IMR-90 (cell line): ENCODE measurements around the gene FBXW8. TPM values are rescaled to one million over a fixed set of nuclear protein-coding genes. Genes with fewer than 3 reads are reported as not detected.
A peak's percentile ranks its signal among the peaks of the same experiment; 100 is the strongest.

Experiments used
- ATAC-seq: fragments of 200-7000 bp; cut with Tn5 transposase; 2 replicates; pipeline ENCODE4 v1.9.1; 2020; ENCODE audit warnings: low read depth, mild to moderate bottlenecking, moderate library complexity
- BruUV-seq: library from RNA; stranded (reverse); fragments of 400-500 nt; replicated peaks from 2 replicates; lab custom pipeline; 2021; lab: Mats Ljungman, UMichigan
- CTCF ChIA-PET: fragments of 300-600 bp; formaldehyde crosslinking; extraction: SDS; loops from one replicate; lab custom pipeline; 2021; ENCODE audit warnings: antibody characterized with exemption; lab: Yijun Ruan, JAX
- POLR2A ChIA-PET: fragments of 300-600 bp; sonication (Branson Sonifier 250); formaldehyde crosslinking; loops from one replicate; lab custom pipeline; 2022; ENCODE audit warnings: antibody characterized with exemption; ENCODE audit not compliant: unreplicated experiment; lab: Charles Lee
- DNase-seq: peaks from one replicate; pipeline ENCODE4 v3.0.0; 2013
- H2AFZ ChIP-seq: replicated peaks from 2 replicates; pipeline ENCODE3; 2013; ENCODE audit warnings: low read length, mild to moderate bottlenecking; ENCODE audit not compliant: poor library complexity
- H2AK5ac ChIP-seq: 2 replicates; pipeline ENCODE4 v1.6.1; 2013; ENCODE audit warnings: low read depth, low read length, inconsistent platforms
- H2AK9ac ChIP-seq: replicated peaks from 2 replicates; pipeline ENCODE3; 2013; ENCODE audit warnings: mild to moderate bottlenecking, low read depth, low read length, moderate library complexity; ENCODE audit not compliant: poor library complexity
- H2BK120ac ChIP-seq: 2 replicates; pipeline ENCODE4 v1.6.1; 2013; ENCODE audit warnings: low read depth, low read length, inconsistent platforms
- H2BK15ac ChIP-seq: 3 replicates; pipeline ENCODE4 v1.6.1; 2013; ENCODE audit warnings: low read depth, low read length, inconsistent platforms
- H2BK20ac ChIP-seq: 2 replicates; pipeline ENCODE4 v1.6.1; 2013; ENCODE audit warnings: low read depth, mild to moderate bottlenecking, inconsistent platforms, low read length, moderate library complexity
- H2BK5ac ChIP-seq: 2 replicates; pipeline ENCODE4 v1.6.1; 2013; ENCODE audit warnings: mild to moderate bottlenecking, low read depth, low read length, inconsistent platforms; ENCODE audit not compliant: poor library complexity, severe bottlenecking
- H3K14ac ChIP-seq: replicated peaks from 2 replicates; pipeline ENCODE4 v1.6.1; 2013; ENCODE audit warnings: low read depth, low read length, inconsistent platforms
- H3K18ac ChIP-seq: 2 replicates; pipeline ENCODE4 v1.6.1; 2013; ENCODE audit warnings: low read depth, low read length, control low read depth
- H3K23ac ChIP-seq: 2 replicates; pipeline ENCODE4 v1.6.1; 2013; ENCODE audit warnings: low read depth, low read length, inconsistent platforms
- H3K27ac ChIP-seq: 2 replicates; pipeline ENCODE4 v1.5.1; 2013; ENCODE audit warnings: mild to moderate bottlenecking, control low read depth, low read length; ENCODE audit not compliant: insufficient read depth
- H3K27me3 ChIP-seq: 2 replicates; pipeline ENCODE4 v1.6.1; 2013; ENCODE audit warnings: low read length; ENCODE audit not compliant: control insufficient read depth, insufficient read depth
- H3K36me3 ChIP-seq: 2 replicates; pipeline ENCODE4 v1.6.1; 2013; ENCODE audit warnings: low read length, mixed read lengths; ENCODE audit not compliant: control insufficient read depth, insufficient read depth
- H3K4ac ChIP-seq: 2 replicates; pipeline ENCODE4 v1.6.1; 2013; ENCODE audit warnings: low read depth, low read length, inconsistent platforms
- H3K4me1 ChIP-seq: 2 replicates; pipeline ENCODE4 v1.6.1; 2013; ENCODE audit warnings: low read length, mixed read lengths; ENCODE audit not compliant: control insufficient read depth, insufficient read depth
- H3K4me2 ChIP-seq: 2 replicates; pipeline ENCODE4 v1.6.1; 2013; ENCODE audit warnings: low read depth, mild to moderate bottlenecking, control low read depth, low read length, moderate library complexity
- H3K4me3 ChIP-seq: 2 replicates; pipeline ENCODE4 v1.5.1; 2013; ENCODE audit warnings: low read depth, mild to moderate bottlenecking, control low read depth, low read length, moderate library complexity; ENCODE audit not compliant: insufficient read depth
- H3K56ac ChIP-seq: 2 replicates; pipeline ENCODE4 v1.6.1; 2013; ENCODE audit warnings: low read length, inconsistent platforms; ENCODE audit not compliant: insufficient read depth; ENCODE audit errors: extremely low read depth
- H3K79me1 ChIP-seq, 2 experiments: 2 replicates each; pipeline ENCODE4 v1.6.1; 2013; ENCODE audit warnings: low read length in 2 of 2, inconsistent platforms in 1 of 2, low read depth in 1 of 2
- H3K9ac ChIP-seq: 2 replicates; pipeline ENCODE4 v1.6.1; 2013; ENCODE audit warnings: low read depth, low read length, control low read depth
- H3K9me1 ChIP-seq: 2 replicates; pipeline ENCODE4 v1.6.1; 2013; ENCODE audit warnings: low read length, inconsistent platforms; ENCODE audit not compliant: insufficient read depth
- H3K9me3 ChIP-seq: 2 replicates; pipeline ENCODE4 v1.6.1; 2013; ENCODE audit warnings: low read length; ENCODE audit not compliant: control insufficient read depth, insufficient read depth
- H4K20me1 ChIP-seq: 2 replicates; pipeline ENCODE4 v1.6.1; 2013; ENCODE audit warnings: low read length, inconsistent platforms; ENCODE audit not compliant: insufficient read depth
- H4K5ac ChIP-seq: 2 replicates; pipeline ENCODE4 v1.6.1; 2013; ENCODE audit warnings: mild to moderate bottlenecking, low read depth, low read length, control low read depth
- H4K8ac ChIP-seq, 2 experiments: 2 replicates each; pipeline ENCODE4 v1.6.1; 2013; ENCODE audit warnings: low read depth in 2 of 2, low read length in 2 of 2, control low read depth in 1 of 2, inconsistent platforms in 1 of 2
- H4K91ac ChIP-seq: 2 replicates; pipeline ENCODE4 v1.6.1; 2013; ENCODE audit warnings: low read depth, low read length, inconsistent platforms; ENCODE audit not compliant: insufficient read depth
- MAZ ChIP-seq: IDR thresholded peaks from 2 replicates; pipeline ENCODE4 v1.6.1; 2012; ENCODE audit warnings: low read depth, mild to moderate bottlenecking, low read length, improper control_type of control experiment, moderate library complexity, borderline replicate concordance
- MXI1 ChIP-seq: IDR thresholded peaks from 2 replicates; pipeline ENCODE4 v1.6.1; 2012; ENCODE audit warnings: low read depth, mild to moderate bottlenecking, low read length, moderate library complexity, borderline replicate concordance
- WGBS, 2 experiments: methylation state at CpG; one replicate each; pipeline versions ENCODE4 v1.1.5 to v1.1.7; 2013; ENCODE audit warnings: missing lambda C conversion rate in 2 of 2; ENCODE audit not compliant: insufficient read length in 1 of 2; ENCODE audit errors: extremely low coverage in 2 of 2; 5-methylcytosine and 5-hydroxymethylcytosine counted together
- dilution Hi-C: fragments of 300-500 bp; cut with HindIII; formaldehyde crosslinking; loops from one replicate; pipeline ENCODE4 v1.14.3; 2018; ENCODE audit warnings: low sequenced_read_pairs; ENCODE audit not compliant: unreplicated experiment
- in situ Hi-C: fragments of 300-500 bp; cut with MboI; formaldehyde crosslinking; loops from 3 replicates; pipeline ENCODE4 v1.14.3; 2019; ENCODE audit warnings: low sequenced_read_pairs, inconsistent platforms, mixed read lengths
- intact Hi-C: fragments of 100-400 bp; cut with micrococcal nuclease; formaldehyde crosslinking; loops from 2 replicates; pipeline ENCODE4 v1.10.0; 2022
- polyA plus RNA-seq, 3 experiments: library from polyadenylated mRNA; depleted of rRNA; stranded (reverse); fragments of >200 nt; gene quantifications; 2 replicates each; pipeline ENCODE4 v1.2.3, GENCODE V29; 2012; ENCODE audit warnings: low replicate concordance in 1 of 3
- total RNA-seq: library from RNA; depleted of rRNA; stranded (reverse); fragments of >200 nt; gene quantifications from 2 replicates; pipeline ENCODE4 v1.2.3, GENCODE V29; 2012
- TF ChIP-seq, protein P1 (sequence below): fragments of 150-350 bp; IDR thresholded peaks from 2 replicates; pipeline ENCODE4 v1.6.1; 2017; ENCODE audit warnings: mild to moderate bottlenecking, antibody characterized with exemption, low read length, low read depth

Gene FBXW8
- total and polyA plus RNA-seq, 2 of the 4 experiments (the other 2 are of a cell fraction): 20.3 to 25.8 TPM

DNA sequence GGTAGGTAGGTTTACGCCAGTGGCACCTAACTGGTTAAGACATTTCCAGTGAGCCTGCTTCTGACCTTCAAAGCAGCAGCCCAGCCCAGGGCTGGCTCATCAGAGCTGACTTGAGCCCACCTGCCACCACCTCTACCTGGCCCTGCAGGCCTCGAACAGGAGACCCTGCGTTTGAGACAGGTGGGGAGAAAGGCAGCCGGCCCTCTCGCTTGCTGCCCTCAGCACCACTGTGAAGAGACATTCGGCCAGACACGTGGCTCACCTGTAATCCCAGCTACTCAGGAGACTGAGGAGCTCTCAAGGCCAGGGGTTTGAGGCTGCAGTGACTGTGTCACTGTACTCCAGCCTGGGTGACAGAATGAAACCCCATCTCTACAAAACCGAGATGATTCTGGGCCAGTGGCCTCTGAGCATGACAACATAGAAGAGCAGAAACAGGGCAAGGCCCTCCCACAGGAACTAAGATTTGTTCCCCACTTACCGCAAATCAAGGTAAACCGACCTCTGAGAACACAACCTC lies 114.3 kb downstream of the FBXW8 start:
- peaks cover 51% of the 10 kb centered on the region for H3K36me3 ChIP-seq
- H4K8ac ChIP-seq: no peak overlapping the region
- no peak overlapping the region for H3K27ac ChIP-seq
- no peak overlapping the region for H2BK5ac ChIP-seq
- H2BK20ac ChIP-seq: no peak overlapping the region
- peaks cover 5 to 21% of the 10 kb centered on the region in 2 experiments; a peak in 3 of 4 replicates for H3K79me1 ChIP-seq
- no peak overlapping the region for H3K23ac ChIP-seq
- H2AFZ ChIP-seq: peak overlapping the region; percentile 47
- no peak overlapping the region for H2AK9ac ChIP-seq
- no peak overlapping the region for H4K5ac ChIP-seq
- 91% methylated on average over 6 of the region's 10 CpGs; no CpG with 5 or more reads in 1 of the 2 experiments for WGBS, 2 experiments
- in situ Hi-C loops (loop anchor here (25.0 kb wide), 1 partner anchor 812 kb away; no protein-coding TSS in a partner anchor), intact Hi-C loops (loop anchor here (1.0 to 5.0 kb wide), 4 partner anchors 94 to 322 kb away; no protein-coding TSS in a partner anchor), dilution Hi-C loops (no loop called here)
- no peak overlapping the region for H3K4me2 ChIP-seq
- no peaks in the 10 kb centered on the region for H3K9me3 ChIP-seq
- TF ChIP-seq MXI1 (no peak), MAZ (no peak)
- TF ChIP-seq, protein P1, sequence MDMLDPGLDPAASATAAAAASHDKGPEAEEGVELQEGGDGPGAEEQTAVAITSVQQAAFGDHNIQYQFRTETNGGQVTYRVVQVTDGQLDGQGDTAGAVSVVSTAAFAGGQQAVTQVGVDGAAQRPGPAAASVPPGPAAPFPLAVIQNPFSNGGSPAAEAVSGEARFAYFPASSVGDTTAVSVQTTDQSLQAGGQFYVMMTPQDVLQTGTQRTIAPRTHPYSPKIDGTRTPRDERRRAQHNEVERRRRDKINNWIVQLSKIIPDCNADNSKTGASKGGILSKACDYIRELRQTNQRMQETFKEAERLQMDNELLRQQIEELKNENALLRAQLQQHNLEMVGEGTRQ: no peak
- H2BK15ac ChIP-seq: no peak overlapping the region
- no peak overlapping the region for H3K9ac ChIP-seq
- no peaks in the 10 kb centered on the region; the same call in 1 of the 2 replicates for H3K4me1 ChIP-seq
- CTCF ChIA-PET: no interaction called here
- no peak overlapping the region for H3K56ac ChIP-seq
- no TSS peak for BruUV-seq
- H3K4me3 ChIP-seq: no peak overlapping the region
- no peak overlapping the region for H3K14ac ChIP-seq
- POLR2A ChIA-PET: no interaction called here
- no peak overlapping the region for H4K91ac ChIP-seq
- H3K18ac ChIP-seq: no peak overlapping the region
- peaks cover 27% of the 10 kb centered on the region for H4K20me1 ChIP-seq
- H3K9me1 ChIP-seq: no peaks in the 10 kb centered on the region
- no peak for ATAC-seq
- DNase-seq: no peak
- H2AK5ac ChIP-seq: no peak overlapping the region
- H3K27me3 ChIP-seq: no peaks in the 10 kb centered on the region
- H2BK120ac ChIP-seq: no peak overlapping the region
- H3K4ac ChIP-seq: no peak overlapping the region
